CD4-positive, alpha-beta T cell treated with Interleukin-17A for 4 hours (primary cell): ENCODE measurements around the gene GPR151.
"Not testable (repeated sequence)": the region's sequence is repeated elsewhere in the genome, so short reads cannot be mapped to it uniquely, and the experiment has no call there.

Experiments used
- DNase-seq: peaks from one replicate; pipeline ENCODE4 v3.0.0-alpha.2; 2020; ENCODE audit warnings: mixed read lengths

GPR151 gene

GRCh38 chr5:146516151-146516475 is at the start of gene GPR151:
TSS of gene GPR151 (minus strand) at chr5:146516190. CDS start at chr5:146516113, 77 bp downstream.
- DNase-seq, result no peak

GRCh38 chr5:146564007-146564762 is 48.2 kb upstream of the GPR151 start:
- DNase-seq, result no peak

- DNase-seq, result no peak
These were observed 46.5 kb upstream of the GPR151 start for GRCh38 chr5:146562461-146562860.

GRCh38 chr5:146561711-146562110 is 45.7 kb upstream of the GPR151 start:
- DNase-seq, result no peak

GRCh38 chr5:146560205-146560812 is 44.3 kb upstream of the GPR151 start:
- DNase-seq, result no peak

- DNase-seq, result not testable (repeated sequence)
These were observed 40.9 kb upstream of the GPR151 start for GRCh38 chr5:146556884-146557283.

GRCh38 chr5:146553446-146553845 is 37.5 kb upstream of the GPR151 start:
- no peak for DNase-seq

GRCh38 chr5:146549615-146550014 is 33.6 kb upstream of the GPR151 start:
- DNase-seq, result no peak

GRCh38 chr5:146548781-146549449 is 32.9 kb upstream of the GPR151 start:
- DNase-seq, result no peak

- no peak for DNase-seq
These were observed 28.2 kb upstream of the GPR151 start for GRCh38 chr5:146544232-146544631.

GRCh38 chr5:146541958-146542849 is 26.2 kb upstream of the GPR151 start:
- DNase-seq, result peak; percentile 72

GRCh38 chr5:146540414-146540813 is 24.4 kb upstream of the GPR151 start:
- DNase-seq, result no peak

GRCh38 chr5:146539973-146540372 is 24.0 kb upstream of the GPR151 start:
- no peak for DNase-seq

GRCh38 chr5:146538432-146538831 is 22.4 kb upstream of the GPR151 start:
- no peak for DNase-seq

- DNase-seq, result no peak
These were observed 17.9 kb upstream of the GPR151 start for GRCh38 chr5:146533882-146534281.

- peak; percentile 78 for DNase-seq
These were observed 17.4 kb upstream of the GPR151 start for GRCh38 chr5:146533260-146533857.

GRCh38 chr5:146529984-146530383 is 14.0 kb upstream of the GPR151 start:
- DNase-seq, result no peak

- no peak for DNase-seq
These were observed 12.2 kb upstream of the GPR151 start for GRCh38 chr5:146528236-146528635.

- DNase-seq, result no peak
These were observed 11.8 kb upstream of the GPR151 start for GRCh38 chr5:146527785-146528184.

GRCh38 chr5:146523698-146524097 is 7.7 kb upstream of the GPR151 start:
- DNase-seq, result no peak

- no peak for DNase-seq
These were observed 5.6 kb upstream of the GPR151 start for GRCh38 chr5:146521403-146522106.

GRCh38 chr5:146520731-146521130 is 4.7 kb upstream of the GPR151 start:
- DNase-seq, result no peak
